Choroid plexus epithelial cell (primary cell): Measurements from ENCODE around the gene ZNRF1.
"Not testable (repeated sequence)": the region's sequence is repeated elsewhere in the genome, so short reads cannot be mapped to it uniquely, and the experiment has no call there.

ENCODE experiments used
- DNase-seq: peaks from one replicate; pipeline ENCODE4 v3.0.0-alpha.2; 2010; ENCODE audit warnings: low read depth
- H3K4me3 ChIP-seq: 2 replicates; pipeline ENCODE4 v1.5.1; 2011; ENCODE audit warnings: low read depth, mild to moderate bottlenecking, control low read depth, low read length, moderate library complexity
- TF ChIP-seq, protein P1 (sequence below): conservative IDR thresholded peaks from 2 replicates; pipeline ENCODE4 v1.5.1; 2011; ENCODE audit warnings: low read depth, mild to moderate bottlenecking, control low read depth, inconsistent platforms, low read length, moderate library complexity

The ZNRF1 gene

DNA sequence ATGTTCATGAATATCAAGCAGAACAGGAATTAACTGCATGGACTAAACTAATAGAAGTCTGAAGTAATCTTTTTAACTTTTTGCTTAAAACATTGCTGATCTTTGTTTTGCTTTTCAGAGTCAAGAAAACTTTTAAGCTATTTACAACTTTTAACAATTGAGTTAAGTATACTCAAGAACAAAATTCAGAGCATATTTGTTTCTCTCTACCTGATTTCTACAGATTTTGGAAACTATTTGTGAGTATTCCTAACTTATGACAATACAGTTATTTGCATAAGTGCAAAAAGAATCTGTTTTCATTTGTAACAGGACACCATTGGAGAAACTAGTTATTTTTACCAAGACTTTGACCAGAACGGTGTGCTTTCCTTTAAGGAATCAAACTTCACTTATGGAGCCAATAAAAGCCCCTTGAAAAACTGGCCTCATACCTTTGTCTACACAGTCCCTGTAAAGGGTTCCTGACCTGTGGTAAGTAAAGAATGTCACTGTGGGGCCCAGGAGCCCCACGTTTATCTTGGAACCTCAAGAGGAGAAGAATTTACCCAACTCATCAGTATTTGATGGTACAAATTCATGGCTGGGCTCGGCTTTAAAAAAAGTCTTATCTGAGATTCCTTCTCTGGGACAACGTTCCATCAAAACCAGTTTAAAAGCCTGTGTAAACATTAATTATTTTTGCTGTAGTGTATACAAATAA, 129.0 kb downstream of the ZNRF1 start:
- TF ChIP-seq, protein P1, sequence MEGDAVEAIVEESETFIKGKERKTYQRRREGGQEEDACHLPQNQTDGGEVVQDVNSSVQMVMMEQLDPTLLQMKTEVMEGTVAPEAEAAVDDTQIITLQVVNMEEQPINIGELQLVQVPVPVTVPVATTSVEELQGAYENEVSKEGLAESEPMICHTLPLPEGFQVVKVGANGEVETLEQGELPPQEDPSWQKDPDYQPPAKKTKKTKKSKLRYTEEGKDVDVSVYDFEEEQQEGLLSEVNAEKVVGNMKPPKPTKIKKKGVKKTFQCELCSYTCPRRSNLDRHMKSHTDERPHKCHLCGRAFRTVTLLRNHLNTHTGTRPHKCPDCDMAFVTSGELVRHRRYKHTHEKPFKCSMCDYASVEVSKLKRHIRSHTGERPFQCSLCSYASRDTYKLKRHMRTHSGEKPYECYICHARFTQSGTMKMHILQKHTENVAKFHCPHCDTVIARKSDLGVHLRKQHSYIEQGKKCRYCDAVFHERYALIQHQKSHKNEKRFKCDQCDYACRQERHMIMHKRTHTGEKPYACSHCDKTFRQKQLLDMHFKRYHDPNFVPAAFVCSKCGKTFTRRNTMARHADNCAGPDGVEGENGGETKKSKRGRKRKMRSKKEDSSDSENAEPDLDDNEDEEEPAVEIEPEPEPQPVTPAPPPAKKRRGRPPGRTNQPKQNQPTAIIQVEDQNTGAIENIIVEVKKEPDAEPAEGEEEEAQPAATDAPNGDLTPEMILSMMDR: no peak
- DNase-seq: no peak
- H3K4me3 ChIP-seq: no peak overlapping the region

DNA sequence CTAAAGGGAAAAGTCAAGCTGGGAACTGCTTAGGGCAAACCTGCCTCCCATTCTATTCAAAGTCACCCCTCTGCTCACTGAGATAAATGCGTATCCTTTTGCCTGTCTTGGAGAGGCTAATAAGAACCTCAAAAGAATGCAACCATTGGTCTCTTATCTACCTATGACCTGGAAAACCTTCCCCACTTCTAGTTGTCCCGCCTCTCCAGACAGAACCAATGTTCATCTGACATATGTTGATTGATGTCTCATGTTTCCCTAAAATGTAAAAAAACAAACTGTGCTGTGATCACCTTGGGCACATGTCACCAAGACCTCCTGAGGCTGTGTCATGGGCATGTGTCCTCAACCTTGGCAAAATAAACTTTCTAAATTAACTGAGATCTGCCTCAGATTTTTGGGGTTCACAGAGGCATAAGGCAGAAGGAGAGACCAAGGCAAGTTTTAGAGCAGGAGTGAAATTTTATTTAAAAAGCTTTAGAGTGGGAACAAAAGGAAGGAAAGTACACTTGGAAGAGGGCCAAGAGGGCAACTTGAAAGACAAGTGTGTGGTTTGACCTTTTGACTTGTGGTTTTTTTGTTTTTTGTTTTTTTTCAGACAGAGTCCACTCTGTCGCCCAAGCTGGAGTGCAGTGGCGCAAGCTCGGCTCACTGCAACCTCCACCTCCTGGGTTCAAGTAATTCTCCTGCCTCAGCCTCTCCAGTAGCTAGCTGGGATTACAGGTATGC, 130.8 kb downstream of the ZNRF1 start:
- not testable (repeated sequence) for H3K4me3 ChIP-seq
- peak; percentile 50 for DNase-seq

DNA sequence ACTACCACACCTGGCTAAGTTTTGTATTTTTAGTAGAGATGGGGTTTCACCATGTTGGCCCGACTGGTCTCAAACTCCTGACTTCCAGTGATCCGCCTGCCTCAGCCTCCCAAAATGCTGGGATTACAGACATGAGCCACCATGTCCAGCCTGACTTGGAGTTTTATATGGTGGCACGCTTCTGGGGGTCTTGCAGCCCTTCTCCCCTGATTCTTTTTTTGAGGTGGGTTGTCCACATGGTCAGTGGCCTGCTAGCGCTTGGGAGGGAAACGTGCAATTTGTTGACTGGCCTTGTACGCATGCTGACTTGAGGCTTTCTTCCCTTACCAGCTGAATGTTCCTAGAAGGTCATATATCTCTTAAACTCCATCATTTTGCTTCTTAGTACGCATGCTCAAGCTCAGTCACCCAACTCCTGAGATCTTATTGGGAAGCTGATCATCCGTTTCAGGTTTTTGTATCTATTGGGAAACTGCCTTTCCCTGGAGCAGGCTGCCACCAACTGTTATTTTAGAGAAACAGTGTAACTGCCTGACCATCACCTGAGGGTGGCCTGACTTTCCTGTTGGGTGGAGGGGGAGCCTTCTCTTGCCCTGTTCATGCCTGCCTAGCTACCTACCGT, 131.4 kb downstream of the ZNRF1 start:
- TF ChIP-seq, protein P1: peak; percentile 21

DNA sequence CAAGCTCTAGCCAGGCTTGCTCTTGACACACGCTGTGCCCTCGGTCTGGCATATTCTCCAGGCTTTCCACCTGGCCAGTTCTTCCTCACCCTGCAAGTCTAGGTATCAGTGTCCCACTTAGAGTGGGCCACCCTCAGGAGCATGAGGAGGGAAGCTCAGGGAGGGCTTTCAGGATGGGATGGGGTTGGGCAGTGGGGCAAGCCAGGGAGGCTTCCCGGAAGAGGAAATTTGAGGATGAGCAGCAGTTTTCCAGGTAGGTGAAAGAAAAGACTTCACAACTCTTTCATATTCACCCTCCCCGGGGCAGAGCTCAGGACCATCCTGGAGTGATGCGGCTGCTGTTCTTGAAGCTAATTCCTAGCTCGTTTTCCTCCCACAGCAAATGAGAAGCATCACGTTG, 132.3 kb downstream of the ZNRF1 start:
- TF ChIP-seq, protein P1: no peak
- no peak overlapping the region for H3K4me3 ChIP-seq
- DNase-seq: no peak

More for the DNA sequence above, 131.4 kb downstream of the ZNRF1 start:
- H3K4me3 ChIP-seq: no peak overlapping the region
- DNase-seq: no peak

GRCh38 chr16:75138233-75138632, 139.4 kb downstream of the ZNRF1 start:
- TF ChIP-seq, protein P1: no peak
- H3K4me3 ChIP-seq: no peak overlapping the region
- no peak for DNase-seq

DNA sequence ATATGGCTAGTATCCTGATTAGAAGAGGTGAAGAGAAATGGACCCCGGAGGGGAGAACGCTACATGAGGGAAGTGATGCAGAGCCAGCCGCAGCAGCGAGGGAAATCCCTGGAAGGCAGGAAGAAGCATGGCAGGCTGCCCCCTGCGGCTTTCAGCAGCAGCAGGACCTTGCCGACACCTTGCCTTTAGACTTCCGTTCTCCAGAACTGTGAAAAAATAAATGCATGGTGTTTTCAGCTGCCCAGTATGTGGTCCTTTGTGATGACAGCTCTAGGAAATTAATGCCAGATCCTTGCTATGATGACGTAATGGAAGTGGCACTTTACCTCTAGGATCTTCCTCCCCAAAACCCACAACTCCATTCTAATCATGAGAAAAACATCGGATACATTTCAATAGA, 139.8 kb downstream of the ZNRF1 start:
- TF ChIP-seq, protein P1: peak; percentile 10
- H3K4me3 ChIP-seq: no peak overlapping the region
- peak; percentile 89 for DNase-seq

DNA sequence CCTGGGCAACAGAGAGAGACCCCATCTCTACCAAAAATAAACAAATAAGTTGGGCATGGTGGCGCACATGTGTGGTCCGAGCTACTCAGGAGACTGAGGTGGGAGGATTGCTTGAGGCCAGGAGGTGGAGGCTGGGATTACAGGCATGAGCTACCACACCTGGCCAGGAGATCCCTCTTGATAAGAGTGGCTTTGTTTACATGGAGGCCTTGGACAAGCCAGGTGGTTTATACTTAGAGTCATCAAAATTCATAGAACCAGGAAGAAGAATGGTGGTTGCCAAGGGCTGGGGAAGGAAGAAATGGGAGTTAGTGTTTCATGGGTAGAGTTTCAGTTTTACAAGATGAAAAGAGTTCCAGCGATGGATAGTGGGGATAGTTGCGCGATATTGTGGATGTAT, 140.7 kb downstream of the ZNRF1 start:
- TF ChIP-seq, protein P1: no peak
- no peak for DNase-seq
- H3K4me3 ChIP-seq: no peak overlapping the region
